Germinal center (tissue), 1 donor: ENCODE data around the gene TNRC6A.
"Not testable (repeated sequence)": the region's sequence is repeated elsewhere in the genome, so short reads cannot be mapped to it uniquely, and the experiment has no call there.

Source experiments
- DNase-seq: peaks from one replicate; pipeline ENCODE4 v3.0.0; 2012; ENCODE audit warnings: mixed read lengths, low spot score

TNRC6A gene

DNA sequence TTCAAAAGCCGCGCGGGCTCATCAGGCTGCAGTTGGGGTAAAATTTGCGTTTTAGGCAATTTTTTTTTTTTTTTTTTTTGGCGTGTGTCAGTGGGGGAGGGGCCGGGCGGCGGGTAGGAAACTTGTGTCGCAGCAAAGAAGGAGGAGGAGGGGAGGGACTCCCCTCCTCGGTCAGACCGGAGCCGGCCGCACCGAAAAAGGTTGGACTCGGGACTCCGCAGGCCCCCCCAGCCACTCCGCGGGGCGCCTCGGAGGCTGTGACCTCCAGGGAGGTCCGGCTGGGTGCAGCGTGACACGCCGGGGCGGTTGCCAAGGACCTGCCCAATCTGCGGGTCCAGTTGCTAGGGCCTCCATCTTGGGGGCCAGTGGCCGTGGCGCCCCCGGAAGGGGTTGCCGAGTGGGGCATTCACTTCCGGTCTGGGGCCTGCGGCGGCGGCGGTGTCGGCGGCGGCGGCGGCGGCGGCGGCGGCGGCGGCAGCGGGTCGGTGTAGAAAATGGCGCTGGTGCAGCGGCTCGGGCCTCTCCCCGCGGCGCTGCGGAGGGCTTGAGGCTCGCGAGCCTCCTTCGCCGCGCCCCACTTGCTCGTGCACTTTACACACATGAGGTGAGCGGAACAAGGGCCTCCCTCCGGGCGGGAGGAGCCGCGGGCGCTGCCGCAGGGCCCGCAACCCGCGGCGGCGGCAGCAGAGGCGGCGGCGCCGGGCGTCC lies at the start of gene TNRC6A:
TSS of gene TNRC6A (plus strand) at position 409 of the 708 bp plus-strand sequence. CDS start at position 600, 191 bp downstream.
- DNase-seq, result peak; percentile 91

GRCh38 chr16:24681793-24682192 lies 47.7 kb upstream of the TNRC6A start:
- DNase-seq, result no peak

- no peak for DNase-seq
Measured at GRCh38 chr16:24683250-24683649, 46.2 kb upstream of the TNRC6A start.

- no peak for DNase-seq
Measured at GRCh38 chr16:24683847-24684493, 45.5 kb upstream of the TNRC6A start.

DNA sequence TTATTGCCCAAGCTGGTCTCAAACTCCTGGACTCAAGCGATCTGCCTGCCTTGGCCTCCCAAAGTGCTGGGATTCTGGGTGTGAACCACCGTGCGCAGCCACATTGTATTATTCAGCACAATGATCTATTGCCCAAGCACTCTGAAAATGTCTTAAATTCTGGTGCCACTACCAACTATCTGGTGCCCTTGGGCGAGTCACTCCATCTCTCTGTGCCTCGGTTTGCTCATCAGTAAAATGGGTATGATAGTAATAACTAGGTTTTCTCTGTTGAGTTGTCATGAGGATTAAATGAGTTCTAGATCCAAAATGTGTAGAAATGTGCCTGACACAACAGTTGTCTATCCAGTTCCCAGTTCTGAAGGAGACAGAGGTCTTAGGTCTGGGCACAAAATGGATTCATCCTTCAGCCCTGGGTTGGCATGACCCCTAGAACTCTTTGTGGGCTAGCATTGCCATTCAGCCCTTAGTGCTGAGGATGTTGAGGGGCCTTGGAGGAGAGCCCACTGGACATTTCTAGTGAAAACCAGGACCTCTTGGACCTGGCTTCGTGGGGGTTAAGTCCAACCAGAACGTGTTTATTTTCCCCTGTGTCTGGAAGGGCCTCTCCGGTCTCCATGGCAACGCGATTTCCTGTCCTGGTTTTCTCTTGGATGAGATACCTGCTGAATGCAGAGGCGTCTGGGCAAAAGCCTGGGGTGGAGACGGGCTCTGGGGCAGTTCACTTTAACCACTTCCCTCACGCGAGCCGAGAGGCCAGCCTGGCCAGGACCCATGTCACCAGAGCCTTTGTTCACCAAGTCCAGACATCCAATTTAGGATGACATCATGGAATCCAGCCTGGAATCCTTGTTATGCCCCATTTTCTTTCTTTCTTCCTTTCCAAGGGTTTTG lies 43.7 kb upstream of the TNRC6A start:
- no peak for DNase-seq

GRCh38 chr16:24686678-24687077 lies 42.8 kb upstream of the TNRC6A start:
- DNase-seq, result no peak

DNA sequence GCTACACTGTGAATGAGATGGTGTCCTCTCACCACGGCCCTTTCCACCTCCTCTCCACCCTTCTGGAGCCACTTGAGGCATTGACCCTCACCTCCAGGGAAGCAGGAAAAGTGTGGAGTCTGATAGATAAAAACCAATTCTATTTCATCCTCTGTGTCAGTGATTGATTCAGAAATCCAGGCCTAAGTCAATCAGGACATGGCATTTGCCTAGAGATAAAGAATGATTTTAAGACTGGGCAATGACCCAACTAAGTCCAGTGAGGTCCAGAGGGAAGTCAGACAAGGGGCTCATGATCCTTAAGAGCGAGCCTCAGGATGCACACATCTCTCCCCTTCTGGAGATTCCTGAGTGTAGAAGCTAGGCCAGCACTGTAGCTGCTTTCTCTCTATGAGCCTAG lies 41.1 kb upstream of the TNRC6A start:
- no peak for DNase-seq

DNA sequence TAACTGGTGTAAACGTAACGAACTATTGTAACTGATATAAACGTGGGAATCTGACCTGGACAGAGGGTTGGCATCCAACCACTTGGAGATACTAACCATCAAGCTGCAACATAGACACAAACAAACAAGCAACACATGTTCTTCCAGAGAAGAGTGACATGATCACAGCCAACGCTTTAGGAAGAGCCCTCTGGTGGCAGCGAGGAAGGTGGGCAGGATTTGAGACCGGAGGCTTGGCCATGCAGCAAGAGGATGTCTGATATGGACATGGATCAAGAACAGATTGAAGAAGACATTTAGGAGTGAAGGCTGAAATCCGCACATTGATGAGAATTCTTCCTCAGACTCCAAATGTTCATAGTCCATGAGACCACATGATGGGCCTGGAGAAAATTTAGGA lies 40.3 kb upstream of the TNRC6A start:
- no peak for DNase-seq

GRCh38 chr16:24692854-24693253 lies 36.6 kb upstream of the TNRC6A start:
- no peak for DNase-seq

- DNase-seq, result no peak
Measured at GRCh38 chr16:24694931-24695330, 34.5 kb upstream of the TNRC6A start.

DNA sequence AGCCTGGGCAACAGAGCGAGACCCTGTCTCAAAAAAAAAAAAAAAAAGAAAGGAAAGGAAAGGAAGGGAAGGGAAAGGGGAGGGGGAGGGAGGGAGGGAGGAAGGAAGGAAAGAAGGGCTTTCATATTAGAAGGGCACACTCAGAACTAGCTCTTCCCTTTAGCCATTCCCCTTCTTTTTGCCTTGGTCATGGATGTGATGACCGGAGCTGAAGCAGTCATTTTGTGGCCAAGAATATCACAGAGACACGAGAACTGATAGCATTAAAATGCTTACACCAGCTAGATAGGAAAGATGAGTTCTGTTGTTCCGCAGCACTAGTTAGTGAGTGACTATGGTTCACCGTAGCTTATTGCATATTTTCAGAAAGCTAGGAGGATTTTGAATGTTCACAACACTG lies 32.8 kb upstream of the TNRC6A start:
- no peak for DNase-seq

DNA sequence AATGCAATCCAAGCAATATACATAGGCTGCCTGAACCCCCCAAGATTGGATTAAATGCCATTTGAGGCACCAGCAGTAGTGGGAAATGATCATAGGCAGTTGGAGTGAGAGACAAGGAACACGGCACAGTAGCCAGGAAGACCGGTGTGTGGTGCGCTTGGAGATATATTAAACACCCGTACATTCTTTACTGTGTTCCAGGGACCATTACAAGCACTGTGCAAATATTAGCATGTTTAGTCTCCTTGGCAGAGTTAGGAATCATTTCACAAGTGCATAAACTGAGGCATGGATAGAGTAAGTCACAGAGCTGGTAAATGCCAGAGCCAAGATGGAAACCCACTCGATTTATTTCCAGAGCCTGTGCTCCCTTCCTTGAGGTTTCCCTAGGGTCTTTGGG lies 31.1 kb upstream of the TNRC6A start:
- no peak for DNase-seq

DNA sequence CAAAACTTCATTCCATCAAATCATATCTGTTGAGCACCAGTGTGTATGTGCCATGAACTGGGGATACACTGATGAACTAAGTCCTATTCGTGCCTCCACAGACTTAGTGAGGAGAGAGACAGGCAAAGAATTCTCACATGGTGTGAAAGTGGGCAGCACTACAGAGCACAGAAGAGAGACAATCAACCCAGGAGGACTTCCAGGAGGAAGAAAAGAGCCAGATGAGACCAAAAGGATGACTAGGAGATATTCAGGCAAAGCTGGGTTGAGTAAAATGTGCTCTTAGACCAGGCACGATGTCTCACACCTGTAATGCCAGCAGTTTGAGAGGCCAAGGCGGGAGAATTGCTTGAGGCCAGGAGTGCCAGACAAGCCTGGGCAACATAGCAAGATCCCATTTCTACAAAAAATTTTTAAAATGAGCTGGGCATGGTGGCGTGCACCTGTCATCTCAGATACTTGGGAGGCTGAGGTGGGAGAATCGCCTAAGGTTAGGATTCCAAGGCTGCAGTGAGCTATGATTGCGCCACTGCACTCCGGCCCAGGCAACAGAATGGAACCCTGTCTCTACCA lies 30.2 kb upstream of the TNRC6A start:
- DNase-seq, result no peak

DNA sequence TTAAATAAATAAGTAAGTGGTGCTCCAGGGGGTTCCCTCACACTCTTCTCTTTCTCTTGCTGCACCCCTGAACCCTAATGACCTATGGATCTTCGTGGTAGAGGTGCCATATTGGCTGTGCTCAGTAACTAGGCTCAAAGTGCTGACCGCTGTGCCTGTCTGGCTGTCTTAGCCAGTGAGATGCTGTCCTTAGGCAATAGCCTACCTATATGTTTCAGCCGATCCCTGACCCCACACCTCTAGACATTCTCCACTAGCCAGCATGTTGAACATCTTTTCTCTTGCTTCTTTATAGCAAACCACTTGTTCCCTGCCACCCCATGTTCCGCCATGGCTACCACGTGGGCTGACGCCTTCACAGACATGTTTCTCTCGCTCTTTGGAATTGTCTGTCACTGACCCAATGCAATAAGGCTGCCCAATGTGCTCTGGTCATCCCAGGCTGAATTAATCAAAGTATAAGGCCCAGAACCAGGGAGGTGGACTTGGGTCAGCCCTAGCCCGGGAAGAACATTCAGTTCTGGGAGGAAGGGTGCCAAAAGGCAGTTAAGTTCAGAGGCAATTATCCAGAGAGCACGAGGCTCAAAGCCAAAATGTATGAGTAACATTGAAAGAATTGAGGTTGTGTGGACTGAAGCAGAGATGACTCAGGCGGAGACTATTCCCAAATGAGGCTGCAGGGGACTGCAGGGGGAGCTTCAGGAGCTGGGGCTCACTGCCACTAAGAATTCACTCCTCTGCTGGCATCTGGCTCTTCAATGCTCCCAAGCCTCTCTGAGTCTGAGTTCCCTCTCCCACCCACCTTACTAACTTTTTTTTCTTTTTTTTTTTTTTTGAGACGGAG lies 28.7 kb upstream of the TNRC6A start:
- DNase-seq, result no peak

DNA sequence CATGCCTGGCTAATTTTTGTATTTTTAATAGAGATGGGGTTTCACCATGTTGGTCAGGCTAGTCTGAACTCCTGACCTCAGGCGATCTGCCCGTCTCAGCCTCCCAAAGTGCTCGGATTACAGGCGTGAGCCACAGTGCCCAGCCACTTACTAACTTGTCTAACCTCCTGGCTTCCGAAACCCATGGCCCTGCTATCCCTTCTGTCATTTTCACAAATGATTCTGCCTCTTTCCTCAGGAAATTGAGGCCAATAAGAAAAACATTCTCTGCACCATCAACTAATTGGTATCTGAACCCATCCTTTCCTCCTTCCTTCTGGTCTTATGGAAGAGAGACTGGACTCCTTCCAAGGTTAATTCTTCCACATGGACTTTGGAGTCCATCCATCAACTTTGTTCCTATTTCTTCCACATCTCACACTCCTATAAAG lies 27.9 kb upstream of the TNRC6A start:
- no peak for DNase-seq

DNA sequence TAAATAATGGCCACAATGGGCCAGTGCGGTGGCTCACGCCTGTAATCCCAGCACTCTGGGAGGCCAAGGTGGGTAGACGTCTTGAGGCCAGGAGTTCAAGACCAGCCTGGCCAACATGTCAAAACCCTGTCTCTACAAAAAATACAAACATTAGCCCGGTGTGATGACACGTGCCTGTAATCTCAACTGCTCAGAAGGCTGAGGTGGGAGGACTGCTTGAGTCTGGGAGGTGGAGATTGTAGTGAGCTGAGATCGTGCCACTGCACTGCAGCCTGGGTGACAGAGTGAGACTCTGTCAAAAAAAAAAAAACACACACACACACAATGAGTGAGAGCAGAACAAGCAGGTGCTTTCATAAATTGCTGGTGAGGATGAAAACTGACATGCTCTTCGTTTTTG lies 21.7 kb upstream of the TNRC6A start:
- DNase-seq, result not testable (repeated sequence)

GRCh38 chr16:24713379-24713778 lies 16.1 kb upstream of the TNRC6A start:
- DNase-seq, result no peak

GRCh38 chr16:24717411-24717810 lies 12.0 kb upstream of the TNRC6A start:
- DNase-seq, result no peak

GRCh38 chr16:24718967-24719521 lies 10.4 kb upstream of the TNRC6A start:
- no peak for DNase-seq

DNA sequence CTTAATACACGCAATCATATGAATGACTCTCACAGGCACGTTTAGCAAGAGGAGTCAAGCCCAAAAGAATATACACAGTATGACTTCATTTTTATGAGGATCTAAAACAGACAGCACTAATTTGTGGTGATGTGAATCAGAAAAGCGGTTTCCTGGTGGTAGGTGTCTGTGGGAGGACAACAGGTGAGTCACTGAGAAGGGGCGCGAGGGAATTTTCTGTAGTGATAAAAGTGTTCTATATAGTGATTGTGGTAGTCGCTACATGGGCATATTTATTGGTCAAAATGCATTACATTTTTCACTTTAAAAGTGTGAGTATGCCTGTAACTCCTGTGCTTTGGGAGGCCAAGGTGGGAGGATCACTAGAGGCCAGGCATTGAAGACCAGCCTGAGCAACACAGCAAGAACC lies 7.6 kb upstream of the TNRC6A start:
- DNase-seq, result no peak

- DNase-seq, result no peak
Measured at GRCh38 chr16:24723663-24724062, 5.8 kb upstream of the TNRC6A start.
